Stimulated activated CD8-positive, alpha-beta memory T cell treated with anti-CD3 and anti-CD28 coated beads, Interleukin-12 subunit alpha, Interleukin-12 subunit beta, amount 100 ng/mL, for 24 hours (primary cell): ENCODE measurements around the gene CAPN1.
A peak's percentile ranks its signal among the peaks of the same experiment; 100 is the strongest.
"Not testable (repeated sequence)": the region's sequence is repeated elsewhere in the genome, so short reads cannot be mapped to it uniquely, and the experiment has no call there.

ENCODE experiments used
- DNase-seq: peaks from one replicate; pipeline ENCODE4 v3.0.0-alpha.2; 2020; ENCODE audit errors: extremely low read depth

The CAPN1 gene

DNA sequence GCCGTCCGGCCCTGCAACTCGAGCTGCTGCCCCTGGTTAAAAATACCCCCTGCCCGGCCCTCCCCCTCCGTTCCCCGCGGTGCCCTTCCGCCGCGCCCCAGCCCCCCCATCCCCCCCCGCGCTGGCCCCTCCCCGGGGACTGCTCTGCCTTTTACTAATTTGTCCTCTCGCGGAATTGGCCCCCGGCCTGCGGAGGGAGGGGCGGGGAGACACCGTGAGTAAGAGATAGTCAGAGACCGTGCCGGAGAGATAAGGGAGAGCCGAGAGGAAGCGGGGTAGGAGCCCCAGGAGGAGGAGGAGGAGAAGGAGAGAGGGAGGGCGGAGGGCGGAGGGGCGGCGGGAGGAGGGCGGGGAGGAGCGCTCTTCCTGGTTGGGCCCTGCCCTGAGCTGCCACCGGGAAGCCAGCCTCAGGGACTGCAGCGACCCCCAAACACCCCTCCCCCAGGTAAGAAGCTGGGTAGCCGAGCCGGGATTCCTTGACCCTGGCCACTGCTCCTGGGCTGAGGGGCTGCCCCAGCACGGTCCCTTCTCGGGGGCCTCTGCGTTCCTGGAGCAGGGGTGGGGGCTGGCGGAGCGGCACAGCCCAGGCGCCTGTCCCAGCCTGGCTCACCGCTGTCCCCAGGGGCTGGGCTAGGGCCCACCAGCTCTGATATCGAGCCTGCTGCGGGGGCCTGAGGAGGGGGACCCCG, at the start of gene CAPN1:
TSS of gene CAPN1 (plus strand) at position 360 of the 689 bp plus-strand sequence. CDS start 774 bp downstream, outside the sequence.
- peak; percentile 63 for DNase-seq

DNA sequence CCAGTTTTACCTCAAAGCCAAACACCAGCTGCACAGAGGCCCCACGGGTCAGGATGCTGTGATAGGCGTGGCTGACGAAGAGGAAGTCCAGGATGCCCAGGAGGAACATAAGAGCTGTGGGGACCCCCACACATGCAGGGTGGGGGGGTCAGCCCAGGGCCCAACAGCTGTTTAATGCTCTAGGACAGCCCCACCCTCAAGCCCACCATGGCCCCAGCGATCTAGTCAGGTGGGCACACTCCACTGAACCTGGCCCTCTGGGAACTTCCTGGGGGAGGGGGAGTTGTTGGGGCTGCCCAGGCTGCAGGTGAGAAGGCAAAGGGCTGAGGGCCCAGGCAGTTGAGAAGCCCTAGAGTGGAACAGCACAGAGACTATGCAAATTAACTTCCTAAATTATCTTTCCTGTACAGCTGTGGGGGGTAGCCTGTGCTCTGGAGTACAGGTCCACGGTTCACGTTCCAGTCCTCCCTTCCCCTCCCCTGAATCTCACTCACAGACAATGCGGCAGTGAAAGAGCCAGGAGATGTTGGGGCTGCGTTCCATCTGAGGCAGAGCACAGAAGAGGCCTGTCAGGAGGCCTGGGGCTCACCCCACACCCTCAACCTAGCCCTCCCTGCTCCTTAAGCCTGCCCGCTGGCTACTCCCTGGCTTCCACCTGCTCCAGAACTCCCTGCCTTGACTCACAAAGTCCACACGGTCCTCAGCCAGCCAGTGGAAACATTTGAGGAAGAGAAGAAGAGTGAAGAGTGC, 49.3 kb upstream of the CAPN1 start:
- no peak for DNase-seq

DNA sequence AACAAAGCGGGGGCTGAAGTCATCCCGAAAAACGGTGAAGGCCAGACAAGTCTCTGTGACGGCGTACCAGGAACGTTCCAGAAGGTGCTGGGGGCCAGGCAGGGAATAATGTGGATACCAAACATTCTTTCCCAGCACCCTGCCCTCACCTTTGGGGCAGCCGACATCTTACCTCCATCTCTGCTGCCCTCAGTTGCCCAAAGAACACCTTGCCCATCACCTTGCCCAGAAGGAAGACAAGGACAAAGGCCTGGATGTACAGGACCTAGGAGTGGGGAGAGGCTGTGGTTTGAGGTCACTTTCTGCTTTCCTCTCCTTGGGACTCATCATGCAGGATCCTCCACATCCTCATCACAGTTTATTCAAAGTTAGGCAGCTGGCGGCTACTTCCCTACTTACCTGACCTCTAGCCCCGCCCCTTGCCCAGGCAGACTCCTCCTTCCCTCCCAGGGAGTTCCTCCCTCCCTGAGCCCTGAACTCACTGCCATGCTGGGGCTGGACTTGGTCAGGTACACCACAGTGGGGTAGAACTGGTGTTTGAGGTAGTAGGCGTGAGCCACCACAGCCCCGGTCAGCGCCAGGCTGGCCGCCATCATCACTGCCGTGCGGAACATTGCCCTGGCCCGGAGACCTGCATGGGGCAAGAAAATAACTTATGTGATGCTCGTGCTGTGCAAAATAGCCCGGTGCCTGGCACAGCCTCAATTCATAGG, 48.6 kb upstream of the CAPN1 start:
- DNase-seq: no peak

DNA sequence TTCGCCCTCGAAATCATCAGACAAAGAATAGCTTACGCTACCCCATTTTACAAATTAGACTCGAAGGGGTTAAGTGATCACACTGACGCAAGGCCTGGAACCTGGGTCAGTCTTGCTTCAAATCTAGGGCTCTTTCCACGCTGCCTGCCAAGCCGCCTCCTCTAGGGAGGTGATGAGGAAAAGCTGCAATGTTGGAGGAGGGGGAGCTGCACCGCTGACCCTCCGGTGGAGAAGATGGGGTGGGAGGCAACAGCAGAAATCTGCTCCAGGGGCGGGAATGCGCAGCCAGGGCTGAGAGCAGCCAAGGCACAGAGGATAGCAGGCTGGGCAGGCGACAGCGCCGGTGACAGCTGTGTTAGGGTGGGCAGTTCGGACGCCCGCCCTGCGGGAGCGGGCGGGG, 48.0 kb upstream of the CAPN1 start:
- DNase-seq: no peak

DNA sequence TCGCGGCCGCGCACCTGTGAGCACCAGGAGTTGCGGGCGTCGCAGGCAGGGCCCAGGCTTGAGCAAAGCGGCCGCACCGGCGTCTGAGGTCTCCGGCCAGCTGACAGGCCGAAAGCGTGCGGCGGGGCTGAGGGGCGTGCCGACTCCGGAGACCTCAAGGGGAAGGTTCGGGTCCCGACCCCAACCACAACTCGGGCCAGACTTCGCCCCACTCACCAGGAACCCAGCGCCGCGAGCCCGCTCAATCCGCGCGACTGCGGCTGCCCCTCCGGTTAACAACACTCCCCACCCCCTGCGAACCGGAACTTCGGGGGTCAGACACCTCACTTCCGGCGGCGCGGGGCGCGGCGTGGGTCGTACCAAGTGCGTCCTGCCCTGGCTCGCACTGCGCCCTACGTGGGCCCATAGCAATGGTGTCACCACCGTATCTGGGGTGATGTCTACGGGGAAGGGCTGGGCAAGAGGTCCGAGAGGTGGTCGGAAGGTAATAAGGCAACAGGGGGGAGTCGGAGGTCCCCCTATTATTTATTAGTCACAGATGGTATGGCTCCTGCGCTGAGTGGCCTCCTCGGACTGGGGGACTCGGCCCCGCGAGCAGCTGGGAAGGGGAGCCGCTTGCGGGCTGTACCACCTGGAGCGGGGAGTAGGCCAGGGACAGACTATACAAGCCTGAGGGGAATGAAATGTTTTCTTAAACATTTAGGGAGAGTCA, 47.3 kb upstream of the CAPN1 start, which contains the start of gene SYVN1:
TSS of gene SYVN1 (minus strand) at position 280 of the 712 bp plus-strand sequence. CDS start 918 bp downstream, outside the sequence.
- DNase-seq: peak; percentile 85

DNA sequence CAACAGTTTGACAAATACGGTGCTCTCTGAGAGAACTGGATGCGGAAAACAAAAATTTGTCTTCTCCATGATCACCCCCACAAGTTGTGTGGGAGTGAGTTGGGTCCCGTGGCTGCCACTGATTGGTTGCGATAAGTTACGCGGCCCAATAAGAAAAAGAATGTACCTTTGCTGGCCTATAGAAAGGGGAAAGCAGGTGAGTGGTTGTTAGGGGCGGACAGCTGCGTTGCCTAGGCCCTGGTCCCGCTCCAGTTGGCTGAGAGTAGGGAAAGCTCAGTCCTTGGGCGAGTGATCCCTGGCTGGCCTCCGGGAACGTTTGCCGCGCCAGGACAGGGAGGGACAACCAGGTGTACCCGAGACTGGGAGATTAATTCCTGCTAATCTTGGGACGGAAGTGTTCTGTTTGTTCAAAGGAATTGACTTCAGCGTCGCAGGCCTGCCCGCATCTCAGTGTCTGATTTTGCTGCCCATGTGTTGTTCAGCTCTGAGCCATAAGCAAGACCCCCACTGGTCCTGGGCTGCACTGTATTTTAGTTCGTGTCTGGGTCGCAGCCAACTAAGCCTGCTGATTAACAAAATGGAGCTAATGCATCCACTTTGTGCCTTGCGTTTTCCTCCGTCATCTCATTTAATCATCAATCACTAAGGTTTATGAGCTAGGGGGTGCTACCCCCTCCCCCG, 46.6 kb upstream of the CAPN1 start:
- peak; percentile 59 for DNase-seq

DNA sequence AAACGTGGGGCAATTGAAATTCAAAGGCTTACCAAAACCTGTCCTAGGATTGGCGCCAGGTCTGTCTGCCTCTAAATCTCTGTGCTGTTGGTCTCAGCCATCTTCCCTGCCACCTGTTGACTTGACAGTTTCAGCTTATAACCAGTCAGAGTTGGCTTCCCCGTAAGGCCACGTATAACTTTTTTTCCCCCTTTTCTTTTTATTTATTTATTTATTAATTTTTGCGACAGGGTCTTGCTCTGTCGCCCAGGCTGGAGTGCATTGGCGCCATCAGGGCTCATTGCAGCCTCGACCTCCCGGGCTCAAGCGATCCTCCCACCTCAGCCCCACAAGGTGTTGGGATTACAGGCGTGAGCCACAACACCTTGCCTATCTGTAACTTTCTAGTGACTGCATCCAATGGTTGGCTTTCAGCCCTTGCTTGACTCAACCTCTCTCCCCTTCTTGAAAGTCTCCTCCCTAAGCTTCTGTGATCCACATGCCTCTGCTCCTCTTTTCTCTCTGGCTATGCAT, 46.0 kb upstream of the CAPN1 start:
- DNase-seq: no peak

DNA sequence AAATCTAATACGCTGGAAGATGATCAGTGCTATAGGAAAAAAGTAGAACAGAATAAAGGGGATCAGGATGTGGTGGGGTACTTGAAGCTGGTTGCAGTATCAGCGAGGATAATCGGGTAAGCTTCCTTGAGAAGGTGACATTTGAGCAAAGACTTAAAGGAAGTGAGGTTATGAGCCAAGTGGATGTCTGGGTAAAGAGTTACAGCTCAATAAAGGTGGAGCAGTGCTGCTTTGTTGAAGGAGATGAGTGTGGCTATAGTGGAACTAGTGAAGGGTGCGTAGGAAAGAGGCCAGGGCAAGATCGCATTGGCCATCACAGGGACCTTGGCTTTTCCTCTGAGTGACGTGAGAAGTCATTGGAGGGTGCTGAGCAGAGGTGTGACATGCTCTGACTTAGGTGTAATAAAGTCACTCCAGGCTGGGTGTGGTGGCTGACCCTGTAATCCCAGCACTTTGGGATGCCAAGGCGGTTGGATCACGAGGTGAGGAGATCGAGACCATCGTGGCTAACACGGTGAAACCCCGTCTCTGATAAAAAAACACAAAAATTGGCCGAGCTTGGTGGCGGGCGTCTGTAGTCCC, 45.1 kb upstream of the CAPN1 start:
- no peak for DNase-seq

DNA sequence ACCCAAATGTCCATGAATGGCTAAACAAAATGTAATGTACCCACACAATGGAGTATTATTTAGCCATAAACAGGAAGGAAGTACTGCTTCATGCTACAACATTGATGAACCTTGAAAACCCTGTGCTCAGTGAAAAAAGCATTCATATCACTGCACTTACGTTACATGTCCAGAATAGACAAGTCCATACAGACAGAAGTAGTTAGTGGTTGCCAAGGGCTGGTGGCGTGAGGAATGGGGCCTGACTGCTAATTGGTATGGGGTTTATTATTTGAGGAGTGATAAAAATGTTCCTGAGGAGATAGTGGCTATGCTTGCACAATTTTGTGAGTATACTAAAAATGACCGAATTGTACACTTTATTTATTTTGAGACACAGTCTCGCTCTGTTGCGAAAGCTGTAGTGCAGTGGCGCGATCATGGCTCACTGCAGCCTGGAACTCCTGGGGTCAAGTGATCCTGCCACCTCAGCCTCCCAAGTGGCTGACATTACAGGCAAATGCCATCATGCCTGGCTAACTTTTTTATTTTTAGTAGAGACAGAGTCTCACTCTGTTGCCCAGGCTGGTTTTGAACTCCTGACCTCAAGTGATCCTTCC, 39.7 kb upstream of the CAPN1 start:
- no peak for DNase-seq

DNA sequence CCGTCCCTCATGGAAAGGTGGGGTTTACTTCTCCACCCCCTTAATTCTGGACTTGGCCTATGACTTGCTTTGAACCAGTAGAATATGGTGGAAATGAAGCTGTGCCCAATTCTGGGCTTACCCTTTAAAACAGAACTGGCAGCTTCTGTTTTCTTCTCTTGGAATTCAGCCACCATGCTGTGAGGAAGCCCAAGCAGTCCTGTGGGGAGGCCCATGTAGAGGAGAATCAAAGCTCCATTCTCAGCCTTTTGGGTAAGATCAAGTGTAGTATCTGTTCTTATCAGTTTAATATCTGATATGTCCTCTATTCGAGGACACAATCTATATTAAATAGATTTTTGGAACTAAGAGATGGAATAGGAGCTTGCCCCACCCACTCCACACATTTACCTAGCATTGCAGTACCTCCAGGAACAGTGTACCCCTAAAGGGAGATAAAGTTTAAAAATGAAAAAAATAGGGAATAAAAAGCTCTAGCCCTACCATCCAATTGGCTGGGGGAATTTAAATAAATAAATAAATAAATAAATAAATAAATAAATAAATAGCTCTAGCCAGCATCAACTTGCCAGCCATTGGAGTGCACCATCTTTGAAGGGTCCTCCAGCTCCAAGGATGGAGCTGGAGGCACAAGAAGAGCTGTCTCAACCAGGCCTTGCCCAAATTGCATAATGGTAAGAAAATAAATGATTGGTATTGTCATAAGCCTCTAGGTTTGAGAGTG, 34.2 kb upstream of the CAPN1 start:
- no peak for DNase-seq

DNA sequence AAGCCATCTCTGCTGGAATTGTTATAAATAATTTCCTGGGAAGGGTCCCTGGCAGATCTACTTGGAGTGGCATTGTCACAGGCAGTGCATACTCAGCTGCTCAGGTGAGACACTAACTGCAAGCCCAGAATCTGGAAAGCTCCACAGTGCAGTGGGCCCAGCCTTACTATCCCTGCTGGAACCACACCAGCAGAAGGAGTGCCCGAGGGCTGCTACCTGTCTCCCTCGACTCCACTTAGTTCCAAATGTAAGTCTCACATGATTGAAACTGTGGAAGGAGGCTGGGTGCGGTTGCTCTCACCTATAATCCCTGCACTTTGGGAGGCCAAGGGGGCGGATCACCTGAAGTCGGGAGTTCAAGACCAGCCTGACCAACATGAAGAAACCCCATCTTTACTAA, 33.1 kb upstream of the CAPN1 start:
- no peak for DNase-seq

DNA sequence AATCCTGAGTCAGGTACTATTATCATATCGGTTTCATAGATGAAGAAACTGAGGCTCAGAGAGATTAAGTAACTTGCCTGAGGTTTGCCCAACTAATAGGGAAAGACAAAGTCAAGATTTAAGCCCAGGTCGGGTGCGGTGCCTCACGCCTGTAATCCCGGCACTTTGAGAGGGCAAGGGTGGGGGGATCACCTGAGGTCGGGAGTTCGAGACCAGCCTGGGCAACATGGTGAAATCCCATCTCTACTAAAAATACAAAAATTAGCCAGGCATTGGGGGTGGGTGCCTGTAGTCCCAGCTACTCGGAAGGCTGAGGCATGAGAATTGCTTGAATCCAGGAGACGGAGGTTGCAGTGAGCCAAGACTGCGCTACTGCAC, 31.6 kb upstream of the CAPN1 start:
- DNase-seq: not testable (repeated sequence)

DNA sequence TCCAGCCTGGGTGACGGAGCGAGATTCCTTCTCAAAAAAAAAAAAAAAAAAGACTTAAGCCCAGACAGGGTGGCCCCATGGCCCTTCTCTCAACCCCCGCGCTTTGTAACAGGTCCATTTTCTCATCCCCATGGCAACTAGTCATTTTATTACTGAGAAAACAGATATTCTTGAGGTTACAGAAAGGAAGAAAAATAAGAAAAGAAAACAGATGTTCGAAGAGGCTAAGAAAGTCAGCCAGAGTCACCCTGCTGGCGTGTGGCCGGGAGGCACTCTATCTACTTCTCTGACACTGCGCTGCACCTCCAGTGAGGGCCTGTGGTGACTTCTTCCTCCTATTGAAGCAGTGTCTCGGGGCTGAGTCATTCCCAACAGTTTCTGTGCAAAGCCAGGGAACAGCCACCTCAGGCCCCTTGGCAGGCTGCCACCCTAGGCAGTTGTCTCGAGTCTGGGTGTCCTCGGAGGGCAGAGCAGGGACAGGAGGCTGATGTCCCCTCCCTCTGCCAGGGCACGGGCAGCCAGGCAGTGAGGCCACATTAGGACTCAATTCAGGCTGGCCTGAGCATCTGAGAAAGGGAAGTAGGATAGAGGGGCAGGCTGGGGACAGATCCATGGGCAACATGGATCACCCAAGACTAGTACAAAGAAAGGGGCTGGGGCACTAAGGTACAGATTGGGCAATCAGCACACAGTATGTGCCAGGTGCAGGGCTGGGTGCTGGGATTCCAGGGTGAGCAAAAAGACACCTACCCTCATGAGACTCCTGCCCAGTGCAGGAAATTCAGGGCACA, 31.0 kb upstream of the CAPN1 start:
- no peak for DNase-seq

DNA sequence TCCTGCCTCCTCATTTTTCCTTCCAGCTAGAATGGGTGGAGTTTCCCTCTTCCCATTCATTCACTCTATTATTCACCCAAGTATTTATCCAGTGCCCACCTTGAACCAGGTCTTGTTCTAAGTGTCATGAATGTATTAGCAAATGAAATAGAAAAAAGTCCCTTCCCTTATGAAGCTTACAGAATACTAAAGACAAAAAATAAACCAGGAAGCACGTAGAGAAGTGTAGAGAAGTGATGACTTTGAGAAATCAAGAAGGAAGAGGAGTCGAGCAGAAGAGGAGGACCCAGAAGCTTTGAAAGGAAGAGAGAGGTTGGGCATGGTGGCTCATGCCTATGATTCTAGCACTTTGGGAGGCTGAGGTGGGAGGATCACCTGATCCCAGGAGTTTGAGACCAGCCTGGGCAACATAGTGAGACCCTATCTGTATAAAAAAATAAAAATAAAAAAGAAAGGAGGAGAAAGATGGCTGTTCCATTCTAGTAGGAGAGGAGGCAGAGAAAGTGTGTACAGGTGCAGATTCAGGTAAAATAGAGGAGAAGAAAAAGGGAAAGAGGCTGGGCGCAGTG, 30.3 kb upstream of the CAPN1 start:
- DNase-seq: no peak

DNA sequence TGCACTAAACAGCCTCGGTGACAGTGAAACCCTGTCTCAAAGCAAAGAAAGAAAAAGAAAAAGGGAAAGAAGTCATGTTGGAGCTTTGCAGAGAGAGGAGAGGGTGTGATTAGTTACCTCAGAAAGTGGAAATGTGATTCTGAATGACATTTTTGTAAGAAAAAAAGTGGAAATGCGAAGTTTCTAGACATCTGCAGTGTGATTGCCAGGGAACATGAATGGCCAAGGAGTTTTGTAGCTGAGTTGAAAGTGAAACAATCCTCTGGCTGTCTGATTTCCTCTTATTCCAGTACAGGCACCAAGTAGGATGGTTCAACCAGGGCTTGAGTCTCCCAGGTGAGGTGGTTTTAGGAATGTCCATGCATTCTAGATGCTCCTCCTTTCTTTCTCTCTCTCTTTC, 29.6 kb upstream of the CAPN1 start:
- no peak for DNase-seq

DNA sequence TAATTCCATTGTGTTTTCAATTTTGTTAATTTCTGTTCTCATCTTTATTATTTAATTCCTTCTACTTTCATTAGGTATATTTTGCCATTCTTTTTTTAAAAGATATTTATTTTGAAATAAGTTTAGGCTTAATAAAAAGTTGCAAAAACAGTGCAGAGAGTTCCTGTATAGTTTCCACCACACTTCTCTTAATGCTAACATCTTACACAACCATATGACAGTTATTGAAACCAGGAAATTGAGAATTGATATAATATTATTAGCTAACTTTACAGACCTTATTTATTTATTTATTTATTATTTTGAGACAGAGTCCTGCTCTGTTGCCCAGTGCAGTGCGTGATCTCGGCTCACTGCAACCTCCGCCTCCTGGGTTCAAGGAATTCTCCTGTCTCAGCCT, 25.5 kb upstream of the CAPN1 start:
- no peak for DNase-seq

DNA sequence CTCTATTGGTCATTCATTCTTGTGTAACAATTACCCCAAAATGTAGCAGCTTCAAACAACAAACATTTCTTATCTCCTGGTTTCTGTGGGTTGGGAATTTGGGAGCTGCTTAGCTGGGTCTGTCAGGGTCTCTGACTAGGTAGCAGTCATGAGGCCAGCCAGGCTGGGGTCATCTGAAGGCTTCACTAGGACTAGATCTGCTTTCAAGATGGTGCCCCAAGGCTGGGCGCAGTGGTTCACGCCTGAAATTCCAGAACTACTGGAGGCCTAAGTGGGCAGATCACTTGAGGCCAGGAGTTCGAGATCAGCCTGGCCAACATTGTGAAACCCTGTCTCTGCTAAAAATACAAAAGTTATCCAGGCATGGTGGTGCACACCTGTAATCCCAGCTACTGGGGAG, 24.8 kb upstream of the CAPN1 start:
- no peak for DNase-seq

DNA sequence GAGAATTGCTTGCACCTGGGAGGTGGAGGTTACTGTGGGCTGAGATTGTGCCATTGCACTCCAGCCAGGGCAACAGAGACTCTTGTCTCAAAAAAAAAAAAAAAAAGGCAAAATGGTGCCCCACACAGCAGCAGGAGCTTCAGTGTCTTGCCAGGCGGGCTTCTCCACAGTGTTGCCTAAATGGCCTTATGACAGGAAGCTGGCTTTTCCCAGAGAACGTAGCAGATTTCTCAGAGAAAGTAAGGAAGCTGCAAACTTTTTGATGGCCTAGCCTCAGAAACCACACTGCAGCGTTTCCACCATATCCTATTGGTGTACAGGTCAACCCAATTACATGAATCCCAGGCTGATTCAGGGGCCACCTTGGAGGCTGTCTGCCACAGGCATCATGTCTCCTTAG, 24.4 kb upstream of the CAPN1 start:
- no peak for DNase-seq

DNA sequence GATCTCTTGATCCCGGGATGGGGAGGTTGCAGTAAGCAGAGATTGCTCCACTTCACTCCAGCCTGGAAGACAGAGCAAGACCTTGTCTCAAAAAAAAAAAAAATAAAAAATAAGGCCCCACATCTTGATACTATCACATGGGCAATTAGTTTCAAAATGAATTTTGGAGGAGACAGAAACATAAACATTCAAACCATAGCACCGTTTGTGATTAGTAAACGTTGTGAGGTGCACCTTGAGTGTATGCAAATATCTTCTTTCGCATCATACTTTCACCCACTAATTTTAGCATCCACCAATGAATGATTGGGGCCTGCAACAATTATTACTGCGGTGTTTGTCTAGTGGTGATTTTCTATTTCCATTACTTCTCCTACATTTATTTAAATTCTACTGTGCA, 22.7 kb upstream of the CAPN1 start:
- no peak for DNase-seq
